KMS-11 (cell line): ENCODE data around the gene ISY1.

Experiments
- H2AFZ ChIP-seq: fragments of 200-600 bp; sonication (generic); 2 replicates; pipeline ENCODE4 v1.6.1; 2016; ENCODE audit warnings: antibody characterized with exemption, mixed run types, low read depth
- H3K27ac ChIP-seq: fragments of 200-600 bp; sonication (generic); 2 replicates; pipeline ENCODE4 v1.6.1; 2016; ENCODE audit warnings: mild to moderate bottlenecking, mixed run types
- H3K27me3 ChIP-seq: fragments of 200-600 bp; sonication (generic); 2 replicates; pipeline ENCODE4 v1.6.1; 2017; ENCODE audit warnings: mild to moderate bottlenecking, low read depth, mixed run types, moderate library complexity; ENCODE audit not compliant: insufficient read depth
- H3K36me3 ChIP-seq: fragments of 200-600 bp; sonication (generic); 2 replicates; pipeline ENCODE4 v1.6.1; 2017; ENCODE audit warnings: mild to moderate bottlenecking, mixed run types; ENCODE audit not compliant: insufficient read depth
- H3K4me1 ChIP-seq: fragments of 200-600 bp; sonication (generic); 2 replicates; pipeline ENCODE4 v1.6.1; 2016; ENCODE audit warnings: mild to moderate bottlenecking, low read depth, mixed run types; ENCODE audit not compliant: poor library complexity, severe bottlenecking
- H3K4me2 ChIP-seq: fragments of 200-600 bp; sonication (generic); 2 replicates; pipeline ENCODE4 v1.7.0; 2016; ENCODE audit warnings: mild to moderate bottlenecking, mixed run types
- H3K4me3 ChIP-seq: fragments of 200-600 bp; sonication (generic); IDR thresholded peaks from 2 replicates; pipeline ENCODE4 v1.6.1; 2017; ENCODE audit warnings: low read depth, low read length, mixed read lengths; ENCODE audit not compliant: insufficient read depth
- H3K79me2 ChIP-seq: fragments of 200-600 bp; sonication (generic); 2 replicates; pipeline ENCODE4 v1.6.1; 2016; ENCODE audit warnings: low read depth, mixed run types; ENCODE audit not compliant: insufficient read depth
- H3K9ac ChIP-seq: fragments of 200-600 bp; sonication (generic); 2 replicates; pipeline ENCODE4 v1.6.1; 2016; ENCODE audit warnings: mild to moderate bottlenecking, mixed run types
- H4K20me1 ChIP-seq: fragments of 200-600 bp; sonication (generic); 2 replicates; pipeline ENCODE4 v1.6.1; 2016; ENCODE audit warnings: mild to moderate bottlenecking, mixed run types; ENCODE audit not compliant: insufficient read depth
- CTCF ChIP-seq: fragments of 200-600 bp; sonication (generic); conservative IDR thresholded peaks from 2 replicates; pipeline ENCODE4 v1.6.1; 2017; ENCODE audit warnings: low read depth, mild to moderate bottlenecking, antibody characterized with exemption, low read length, moderate library complexity, mixed read lengths

Gene ISY1

GRCh38 chr3:129130291-129130813 is 30.5 kb downstream of the ISY1 start:
- H3K4me3 ChIP-seq: no peak overlapping the region
- H3K9ac ChIP-seq: no peak overlapping the region
- no peaks in the 10 kb centered on the region for H3K27me3 ChIP-seq
- H4K20me1 ChIP-seq: no peaks in the 10 kb centered on the region
- no peaks in the 10 kb centered on the region for H3K4me1 ChIP-seq
- no peak overlapping the region for H3K4me2 ChIP-seq
- peaks cover 6% of the 10 kb centered on the region; the same call in 1 of the 2 replicates for H3K36me3 ChIP-seq
- H3K79me2 ChIP-seq: no peaks in the 10 kb centered on the region
- no peak overlapping the region for H2AFZ ChIP-seq
- H3K27ac ChIP-seq: no peak overlapping the region
- no peak for TF ChIP-seq CTCF

GRCh38 chr3:129128357-129129155 is 32.3 kb downstream of the ISY1 start:
- Histone ChIP-seq H3K4me3 (no peak overlapping the region), H3K9ac (no peak overlapping the region), H4K20me1 (no peaks in the 10 kb centered on the region), H3K4me2 (no peak overlapping the region), H3K27me3 (no peaks in the 10 kb centered on the region), H3K27ac (no peak overlapping the region), H3K36me3 (peaks cover 6% of the 10 kb centered on the region; the same call in 1 of the 2 replicates), H3K79me2 (no peaks in the 10 kb centered on the region), H3K4me1 (peaks cover 8% of the 10 kb centered on the region), H2AFZ (no peak overlapping the region)
- TF ChIP-seq CTCF: no peak

GRCh38 chr3:129126726-129127280 is 34.1 kb downstream of the ISY1 start:
- no peaks in the 10 kb centered on the region for H3K79me2 ChIP-seq

More at GRCh38 chr3:129126726-129127280, 34.1 kb downstream of the ISY1 start:
- H2AFZ ChIP-seq: no peak overlapping the region
- no peaks in the 10 kb centered on the region for H4K20me1 ChIP-seq
- no peak overlapping the region for H3K9ac ChIP-seq
- H3K4me3 ChIP-seq: no peak overlapping the region
- peaks cover 6% of the 10 kb centered on the region; the same call in 1 of the 2 replicates for H3K36me3 ChIP-seq
- no peak overlapping the region for H3K4me2 ChIP-seq
- H3K4me1 ChIP-seq: peaks cover 26% of the 10 kb centered on the region
- no peaks in the 10 kb centered on the region for H3K27me3 ChIP-seq
- no peak for TF ChIP-seq CTCF
- H3K27ac ChIP-seq: no peak overlapping the region
